Transverse colon (tissue), 4 donors: Measurements from ENCODE around the gene LTBP2.

ENCODE experiments used
- EP300 ChIP-seq: sonication (generic); formaldehyde crosslinking; IDR thresholded peaks from one replicate; pipeline ENCODE4 v1.6.1; 2017; ENCODE audit warnings: antibody characterized with exemption, low read depth
- POLR2A ChIP-seq: fragments of 450-650 bp; IDR thresholded peaks from one replicate; pipeline ENCODE4 v1.6.1; 2016; ENCODE audit warnings: antibody characterized with exemption, mild to moderate bottlenecking, moderate library complexity
- POLR2AphosphoS5 ChIP-seq, 3 donors: sonication (generic); formaldehyde crosslinking; IDR thresholded peaks; one replicate each; pipeline ENCODE4 v1.6.1; 2016; ENCODE audit warnings: antibody characterized with exemption in 3 of 3
- TF ChIP-seq, protein P1 (sequence below), 5 experiments: fragments of 200-600 bp in 3 of 5; fragments of 450-650 bp in 2 of 5; sonication (generic) in 3 of 5; IDR thresholded peaks; 1 replicate in 2 of 5; 2 replicates in 3 of 5; pipeline ENCODE4 v1.5.1; 2016 to 2017; ENCODE audit warnings: antibody characterized with exemption in 5 of 5, inconsistent platforms in 3 of 5, mild to moderate bottlenecking in 2 of 5, moderate library complexity in 1 of 5

- no peak for TF ChIP-seq POLR2A
- TF ChIP-seq, protein P1, sequence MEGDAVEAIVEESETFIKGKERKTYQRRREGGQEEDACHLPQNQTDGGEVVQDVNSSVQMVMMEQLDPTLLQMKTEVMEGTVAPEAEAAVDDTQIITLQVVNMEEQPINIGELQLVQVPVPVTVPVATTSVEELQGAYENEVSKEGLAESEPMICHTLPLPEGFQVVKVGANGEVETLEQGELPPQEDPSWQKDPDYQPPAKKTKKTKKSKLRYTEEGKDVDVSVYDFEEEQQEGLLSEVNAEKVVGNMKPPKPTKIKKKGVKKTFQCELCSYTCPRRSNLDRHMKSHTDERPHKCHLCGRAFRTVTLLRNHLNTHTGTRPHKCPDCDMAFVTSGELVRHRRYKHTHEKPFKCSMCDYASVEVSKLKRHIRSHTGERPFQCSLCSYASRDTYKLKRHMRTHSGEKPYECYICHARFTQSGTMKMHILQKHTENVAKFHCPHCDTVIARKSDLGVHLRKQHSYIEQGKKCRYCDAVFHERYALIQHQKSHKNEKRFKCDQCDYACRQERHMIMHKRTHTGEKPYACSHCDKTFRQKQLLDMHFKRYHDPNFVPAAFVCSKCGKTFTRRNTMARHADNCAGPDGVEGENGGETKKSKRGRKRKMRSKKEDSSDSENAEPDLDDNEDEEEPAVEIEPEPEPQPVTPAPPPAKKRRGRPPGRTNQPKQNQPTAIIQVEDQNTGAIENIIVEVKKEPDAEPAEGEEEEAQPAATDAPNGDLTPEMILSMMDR (IDR thresholded peaks at IDR 0.05) = no peak
- no peak for TF ChIP-seq EP300
- TF ChIP-seq POLR2AphosphoS5 (IDR thresholded peaks at IDR 0.05) = no peak
These were observed 24.7 kb downstream of the LTBP2 start for GRCh38 chr14:74587363-74587707.
